CD4-positive, alpha-beta T cell (primary cell): Measurements from ENCODE around the gene OTUB1. TPM values are rescaled to one million over a fixed set of nuclear protein-coding genes. Genes with fewer than 3 reads are reported as not detected.

Experiments used
- ATAC-seq: fragments of 200-7000 bp; cut with Tn5 transposase; one replicate; pipeline ENCODE4 v1.10.0; 2022; ENCODE audit warnings: mild to moderate bottlenecking; ENCODE audit not compliant: poor library complexity
- CTCF ChIA-PET: fragments of 350-600 bp; sonication (Branson Sonifier 250); formaldehyde crosslinking; loops from one replicate; lab custom pipeline; 2021; ENCODE audit warnings: antibody characterized with exemption, inconsistent platforms; lab: Charles Lee
- POLR2A ChIA-PET: fragments of 350-600 bp; sonication (Branson Sonifier 250); formaldehyde crosslinking; loops from one replicate; lab custom pipeline; 2021; ENCODE audit warnings: antibody characterized with exemption, inconsistent platforms; lab: Charles Lee
- DNase-seq, 14 experiments: peaks; one replicate each; pipeline ENCODE4 v3.0.0-alpha.2; 2013 to 2020; ENCODE audit warnings: mixed read lengths in 2 of 14
- H3K27ac ChIP-seq, 2 donors: one replicate each; pipeline versions ENCODE4 v1.5.1 to v1.7.0; 2013; ENCODE audit warnings: low read length in 2 of 2, low read depth in 1 of 2, mild to moderate bottlenecking in 1 of 2
- H3K27me3 ChIP-seq, 2 experiments: 1 replicate in 1 of 2; 2 replicates in 1 of 2; pipeline versions ENCODE4 v1.6.1 to v1.7.0; 2013; ENCODE audit warnings: low read length in 2 of 2, control low read depth in 1 of 2, mild to moderate bottlenecking in 1 of 2, moderate library complexity in 1 of 2; ENCODE audit not compliant: insufficient read depth in 2 of 2, control insufficient read depth in 1 of 2
- H3K36me3 ChIP-seq: one replicate; pipeline ENCODE4 v1.6.1; 2013; ENCODE audit warnings: low read length, control low read depth; ENCODE audit not compliant: insufficient read depth
- H3K4me1 ChIP-seq: one replicate; pipeline ENCODE4 v1.6.1; 2013; ENCODE audit warnings: low read length, control low read depth; ENCODE audit not compliant: insufficient read depth
- H3K4me3 ChIP-seq: one replicate; pipeline ENCODE4 v1.5.1; 2013; ENCODE audit warnings: mild to moderate bottlenecking, low read length, moderate library complexity
- H3K9me3 ChIP-seq, 2 experiments: 1 replicate in 1 of 2; 2 replicates in 1 of 2; pipeline versions ENCODE4 v1.6.1 to v1.7.0; 2013; ENCODE audit warnings: low read length in 2 of 2, mild to moderate bottlenecking in 2 of 2, control low read depth in 1 of 2, moderate library complexity in 1 of 2; ENCODE audit not compliant: control insufficient read depth in 1 of 2, insufficient read depth in 1 of 2
- H3K27ac Mint-ChIP-seq: one replicate; pipeline ENCODE4 v1.8.0; 2020; ENCODE audit warnings: mixed read lengths
- H3K27me3 Mint-ChIP-seq: one replicate; pipeline ENCODE4 v1.8.0; 2021; ENCODE audit warnings: mixed read lengths
- H3K36me3 Mint-ChIP-seq: one replicate; pipeline ENCODE4 v1.8.0; 2021; ENCODE audit warnings: low read depth, mixed read lengths
- H3K4me1 Mint-ChIP-seq: one replicate; pipeline ENCODE4 v1.8.0; 2021; ENCODE audit warnings: low read depth, mixed read lengths
- H3K4me3 Mint-ChIP-seq: one replicate; pipeline ENCODE4 v1.8.0; 2020; ENCODE audit warnings: mild to moderate bottlenecking, mixed read lengths
- H3K9me3 Mint-ChIP-seq: one replicate; pipeline ENCODE4 v1.8.0; 2020; ENCODE audit warnings: mixed read lengths
- intact Hi-C, 2 experiments: fragments of 100-400 bp; cut with DNase I in 1 of 2; cut with micrococcal nuclease in 1 of 2; formaldehyde crosslinking; loops; one replicate each; pipeline versions ENCODE4 v1.15.1 to v1.9.0; 2023 to 2025; cut with DNase I, micrococcal nuclease
- total RNA-seq, 174 experiments: library from RNA in 2 of 174; stranded (reverse) in 2 of 174; gene quantifications; one replicate each; pipeline ENCODE4 v1.2.3 and lab custom pipeline; 2021 to 2026
- TF ChIP-seq, protein P1 (sequence below): fragments of 200-600 bp; IDR thresholded peaks from one replicate; pipeline ENCODE4 v1.8.0; 2022; ENCODE audit warnings: antibody characterized with exemption, mild to moderate bottlenecking

OTUB1 gene
- total RNA-seq, 2 experiments from 2014 or later = 57.5 to 60.0 TPM

DNA sequence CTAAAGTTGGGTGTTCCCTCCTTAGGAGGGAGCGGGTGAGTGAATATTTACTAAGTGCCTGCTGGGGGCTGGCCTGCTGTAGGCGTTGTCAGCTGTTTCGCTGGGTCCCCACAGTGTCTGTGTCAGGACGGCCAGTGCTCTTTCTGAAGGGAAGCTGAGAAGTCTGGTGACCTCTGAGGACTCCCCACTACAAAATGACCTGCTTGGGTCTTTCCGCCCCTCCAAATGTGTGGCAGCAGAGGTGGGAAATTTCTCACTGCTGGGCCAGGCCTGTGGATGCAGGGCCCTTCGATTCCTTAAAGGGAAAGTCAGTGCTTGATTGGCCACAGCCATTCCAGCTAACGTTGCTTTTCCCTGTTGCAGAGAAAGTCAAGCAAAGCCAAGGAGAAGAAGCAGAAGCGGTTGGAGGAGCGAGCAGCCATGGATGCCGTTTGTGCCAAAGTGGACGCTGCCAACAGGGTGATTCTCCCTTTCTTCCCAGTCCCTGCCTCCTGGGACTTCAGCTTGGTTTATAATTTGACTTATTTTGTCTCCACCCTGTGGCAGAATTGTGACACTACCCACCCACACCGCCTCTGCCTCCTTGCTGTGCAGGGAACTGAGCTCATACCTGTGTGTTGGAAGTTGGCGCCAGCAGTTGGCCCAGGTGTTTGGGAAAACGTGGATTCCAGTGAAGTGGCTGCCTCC lies 40.6 kb upstream of the OTUB1 start:
- Mint-ChIP-seq H3K36me3 (no peaks in the 10 kb centered on the region), H3K4me1 (peaks cover 8% of the 10 kb centered on the region), H3K27me3 (no peaks in the 10 kb centered on the region), H3K4me3 (no peak overlapping the region), H3K27ac (no peak overlapping the region), H3K9me3 (no peaks in the 10 kb centered on the region)
- Histone ChIP-seq H3K36me3 (peaks cover 15% of the 10 kb centered on the region), H3K4me3 (no peak overlapping the region), H3K4me1 (peaks cover under 1% of the 10 kb centered on the region), H3K27me3 (no peaks in the 10 kb centered on the region), H3K9me3 (no peaks in the 10 kb centered on the region), H3K27ac (no peak overlapping the region)
- intact Hi-C loops = loop anchor here (1.0 to 2.0 kb wide), 2 partner anchors 108 to 177 kb away; partner anchors contain the start of gene ZFTA (in 1 of the 2)
- DNase-seq (peak in 13 of 14 experiments; percentile 29 to 74 (median 43)), ATAC-seq (peak; percentile 72)
- CTCF ChIA-PET = interaction anchor here (0.6 to 2.9 kb wide), 16 partner anchors 8 to 178 kb away, joined by 3 to 43 read pairs (median 3); partner anchors contain the start of genes COX8A, MARK2, RCOR2 and ZFTA
- TF ChIP-seq, protein P1, sequence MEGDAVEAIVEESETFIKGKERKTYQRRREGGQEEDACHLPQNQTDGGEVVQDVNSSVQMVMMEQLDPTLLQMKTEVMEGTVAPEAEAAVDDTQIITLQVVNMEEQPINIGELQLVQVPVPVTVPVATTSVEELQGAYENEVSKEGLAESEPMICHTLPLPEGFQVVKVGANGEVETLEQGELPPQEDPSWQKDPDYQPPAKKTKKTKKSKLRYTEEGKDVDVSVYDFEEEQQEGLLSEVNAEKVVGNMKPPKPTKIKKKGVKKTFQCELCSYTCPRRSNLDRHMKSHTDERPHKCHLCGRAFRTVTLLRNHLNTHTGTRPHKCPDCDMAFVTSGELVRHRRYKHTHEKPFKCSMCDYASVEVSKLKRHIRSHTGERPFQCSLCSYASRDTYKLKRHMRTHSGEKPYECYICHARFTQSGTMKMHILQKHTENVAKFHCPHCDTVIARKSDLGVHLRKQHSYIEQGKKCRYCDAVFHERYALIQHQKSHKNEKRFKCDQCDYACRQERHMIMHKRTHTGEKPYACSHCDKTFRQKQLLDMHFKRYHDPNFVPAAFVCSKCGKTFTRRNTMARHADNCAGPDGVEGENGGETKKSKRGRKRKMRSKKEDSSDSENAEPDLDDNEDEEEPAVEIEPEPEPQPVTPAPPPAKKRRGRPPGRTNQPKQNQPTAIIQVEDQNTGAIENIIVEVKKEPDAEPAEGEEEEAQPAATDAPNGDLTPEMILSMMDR = peak; percentile 70
- POLR2A ChIA-PET = interaction anchor here (0.8 to 3.8 kb wide), 4 partner anchors 24 to 108 kb away, joined by 3 to 36 read pairs (median 3); partner anchors contain the start of gene MARK2

DNA sequence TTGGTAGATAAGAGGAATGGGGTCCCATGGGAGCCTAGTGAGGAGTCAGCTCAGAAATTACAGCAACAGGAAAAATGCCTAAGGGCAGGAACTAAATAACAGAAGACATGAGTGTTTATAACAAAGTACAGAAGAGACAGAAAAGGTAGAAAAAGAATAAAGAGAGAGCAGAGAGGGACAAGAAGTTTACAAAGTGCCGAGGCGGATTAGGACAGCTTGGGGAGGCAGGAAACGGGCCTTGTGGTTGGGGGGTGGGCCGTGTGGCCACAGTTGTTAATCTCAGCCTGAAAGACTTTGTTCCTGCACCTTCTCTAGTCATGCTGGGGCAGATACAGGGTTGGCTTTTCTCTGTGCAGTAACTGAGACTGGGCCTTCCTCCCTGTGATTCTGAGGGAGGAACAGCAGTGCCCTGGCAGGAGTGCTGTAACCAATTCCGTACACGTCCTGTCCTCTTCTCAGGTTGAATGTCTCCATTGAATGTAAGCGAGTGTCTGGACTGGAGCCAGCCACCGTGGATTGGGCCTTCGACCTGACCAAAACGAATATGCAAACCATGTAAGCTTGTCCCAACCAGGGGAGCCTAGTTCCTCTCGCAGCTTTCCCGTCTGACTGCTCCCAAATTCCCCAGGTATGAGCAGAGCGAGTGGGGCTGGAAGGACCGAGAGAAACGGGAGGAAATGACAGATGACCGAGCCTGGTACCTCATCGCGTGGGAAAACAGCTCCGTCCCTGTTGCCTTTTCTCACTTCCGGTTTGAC lies 34.3 kb upstream of the OTUB1 start:
- POLR2A ChIA-PET = no interaction called here
- intact Hi-C loops = no loop called here
- peak in 6 of 14 experiments; percentile 17 to 75 (median 34) for DNase-seq
- H3K4me1 Mint-ChIP-seq = peaks cover 20% of the 10 kb centered on the region
- TF ChIP-seq, protein P1 = no peak
- Histone ChIP-seq H3K4me3 (no peak overlapping the region), H3K36me3 (peaks cover 32% of the 10 kb centered on the region), H3K4me1 (peaks cover 33% of the 10 kb centered on the region), H3K9me3 (no peaks in the 10 kb centered on the region), H3K27ac (peak overlapping the region in 1 of 2 donors; percentile 29), H3K27me3 (no peaks in the 10 kb centered on the region)
- H3K9me3 Mint-ChIP-seq = no peaks in the 10 kb centered on the region
- peaks cover 31% of the 10 kb centered on the region for H3K36me3 Mint-ChIP-seq
- H3K27me3 Mint-ChIP-seq = no peaks in the 10 kb centered on the region
- no peak overlapping the region for H3K4me3 Mint-ChIP-seq
- CTCF ChIA-PET = interaction anchor here (1.3 kb wide), 1 partner anchor 115 kb away, joined by 3 read pairs; no protein-coding TSS in a partner anchor
- H3K27ac Mint-ChIP-seq = peak overlapping the region; percentile 31
- peak; percentile 57 for ATAC-seq

DNA sequence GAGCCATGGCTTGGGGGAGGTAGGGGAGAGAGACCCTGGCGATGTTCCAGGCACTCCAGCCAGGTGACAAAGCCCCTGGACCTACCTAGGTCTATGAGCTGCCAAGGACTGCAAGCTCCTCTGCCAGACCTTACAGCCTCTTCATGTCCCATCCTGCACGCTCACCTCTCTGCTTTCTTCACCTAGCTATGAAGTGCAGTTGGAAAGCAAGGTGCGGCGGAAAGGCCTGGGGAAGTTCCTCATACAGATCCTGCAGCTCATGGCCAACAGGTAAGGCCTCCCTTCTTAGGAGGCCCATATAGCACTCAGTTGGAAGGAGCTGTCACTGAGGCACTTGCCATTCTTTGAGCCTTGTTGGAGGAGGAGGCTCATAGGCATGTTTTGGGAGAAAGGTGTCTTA lies 33.7 kb upstream of the OTUB1 start:
- Mint-ChIP-seq H3K4me3 (no peak overlapping the region), H3K27ac (peak overlapping the region; percentile 31), H3K27me3 (no peaks in the 10 kb centered on the region), H3K36me3 (peaks cover 31% of the 10 kb centered on the region), H3K9me3 (no peaks in the 10 kb centered on the region), H3K4me1 (peaks cover 20% of the 10 kb centered on the region)
- H3K4me1 ChIP-seq = peaks cover 33% of the 10 kb centered on the region
- no peak for DNase-seq
- no peaks in the 10 kb centered on the region for H3K9me3 ChIP-seq
- ATAC-seq = no peak
- H3K4me3 ChIP-seq = no peak overlapping the region
- CTCF ChIA-PET = no interaction called here
- intact Hi-C loops = no loop called here
- H3K27ac ChIP-seq = peak overlapping the region in 1 of 2 donors; percentile 29
- POLR2A ChIA-PET = no interaction called here
- H3K36me3 ChIP-seq = peaks cover 31% of the 10 kb centered on the region
- TF ChIP-seq, protein P1 = no peak
- no peaks in the 10 kb centered on the region for H3K27me3 ChIP-seq
